VCaP (cell line): ENCODE results near the gene ITIH2.
"Not testable (repeated sequence)": the region's sequence is repeated elsewhere in the genome, so short reads cannot be mapped to it uniquely, and the experiment has no call there.

Experiments used
- H3K27ac ChIP-seq: fragments of 450-650 bp; 2 replicates; pipeline ENCODE4 v1.5.1; 2017
- TF ChIP-seq, protein P1 (sequence below): fragments of 450-650 bp; conservative IDR thresholded peaks from 2 replicates; pipeline ENCODE4 v1.5.1; 2017; ENCODE audit warnings: mild to moderate bottlenecking, moderate library complexity

The ITIH2 gene

GRCh38 chr10:7744307-7744706 is 41.2 kb downstream of the ITIH2 start:
- no peak overlapping the region for H3K27ac ChIP-seq
- TF ChIP-seq, protein P1, sequence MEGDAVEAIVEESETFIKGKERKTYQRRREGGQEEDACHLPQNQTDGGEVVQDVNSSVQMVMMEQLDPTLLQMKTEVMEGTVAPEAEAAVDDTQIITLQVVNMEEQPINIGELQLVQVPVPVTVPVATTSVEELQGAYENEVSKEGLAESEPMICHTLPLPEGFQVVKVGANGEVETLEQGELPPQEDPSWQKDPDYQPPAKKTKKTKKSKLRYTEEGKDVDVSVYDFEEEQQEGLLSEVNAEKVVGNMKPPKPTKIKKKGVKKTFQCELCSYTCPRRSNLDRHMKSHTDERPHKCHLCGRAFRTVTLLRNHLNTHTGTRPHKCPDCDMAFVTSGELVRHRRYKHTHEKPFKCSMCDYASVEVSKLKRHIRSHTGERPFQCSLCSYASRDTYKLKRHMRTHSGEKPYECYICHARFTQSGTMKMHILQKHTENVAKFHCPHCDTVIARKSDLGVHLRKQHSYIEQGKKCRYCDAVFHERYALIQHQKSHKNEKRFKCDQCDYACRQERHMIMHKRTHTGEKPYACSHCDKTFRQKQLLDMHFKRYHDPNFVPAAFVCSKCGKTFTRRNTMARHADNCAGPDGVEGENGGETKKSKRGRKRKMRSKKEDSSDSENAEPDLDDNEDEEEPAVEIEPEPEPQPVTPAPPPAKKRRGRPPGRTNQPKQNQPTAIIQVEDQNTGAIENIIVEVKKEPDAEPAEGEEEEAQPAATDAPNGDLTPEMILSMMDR = no peak

- H3K27ac ChIP-seq = not testable (repeated sequence)
Observed at GRCh38 chr10:7748637-7749036, 45.5 kb downstream of the ITIH2 start.

GRCh38 chr10:7750222-7750621 is 47.1 kb downstream of the ITIH2 start:
- no peak overlapping the region for H3K27ac ChIP-seq
- TF ChIP-seq, protein P1 = no peak

DNA sequence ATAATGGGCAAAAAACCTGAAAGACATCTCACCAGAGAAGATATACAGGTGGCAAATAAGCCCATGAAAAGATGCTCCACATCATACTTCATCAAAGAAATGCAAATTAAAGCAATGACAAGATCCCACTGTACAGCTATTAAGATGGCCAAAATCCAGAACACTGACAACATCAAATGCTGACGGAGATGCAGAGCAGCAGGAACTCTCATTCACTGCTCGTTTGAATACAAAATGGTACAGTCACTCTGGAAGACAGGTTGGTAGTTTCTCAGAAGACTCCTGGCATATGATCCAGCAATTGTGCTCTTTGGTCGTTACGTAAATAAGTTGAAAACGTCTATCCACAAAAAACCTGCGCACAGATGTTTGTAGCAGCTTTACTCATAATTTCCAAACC is 49.1 kb downstream of the ITIH2 start:
- TF ChIP-seq, protein P1 = no peak
- no peak overlapping the region for H3K27ac ChIP-seq

DNA sequence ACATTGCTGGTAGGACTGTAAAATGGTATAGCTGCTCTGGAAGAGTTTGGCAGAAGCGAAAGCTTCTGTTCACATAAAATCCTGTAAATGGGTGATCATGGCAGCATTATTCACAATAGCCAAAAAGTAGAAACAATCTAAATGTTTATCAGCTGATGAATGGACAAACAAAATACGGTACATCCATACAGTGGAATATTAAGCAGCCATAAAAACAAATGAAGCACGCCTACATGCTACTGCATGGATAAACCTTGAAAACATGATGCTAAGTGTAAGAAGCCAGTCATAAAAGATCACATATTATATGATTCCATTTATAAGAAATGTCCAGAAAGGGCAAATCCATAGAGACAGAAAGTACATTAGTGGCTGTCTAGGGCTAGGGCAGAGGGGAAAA is 52.0 kb downstream of the ITIH2 start:
- H3K27ac ChIP-seq = no peak overlapping the region
- TF ChIP-seq, protein P1 = no peak

GRCh38 chr10:7756360-7756992 is 53.4 kb downstream of the ITIH2 start:
- H3K27ac ChIP-seq = no peak overlapping the region; the same call in 1 of the 2 replicates
- TF ChIP-seq, protein P1 = peak; percentile 90

GRCh38 chr10:7763929-7764328 is 60.8 kb downstream of the ITIH2 start:
- H3K27ac ChIP-seq = no peak overlapping the region
- TF ChIP-seq, protein P1 = no peak

- TF ChIP-seq, protein P1 = no peak
- H3K27ac ChIP-seq = no peak overlapping the region
Observed at GRCh38 chr10:7766241-7766640, 63.1 kb downstream of the ITIH2 start.
